Activated naive CD8-positive, alpha-beta T cell treated with anti-CD3 and anti-CD28 coated beads, Interleukin-2, amount 50 U/mL, for 24 hours (primary cell): ENCODE results near the gene TBCK.

Experiments
- ATAC-seq: fragments of 150-1000 bp; cut with Tn5 transposase; one replicate; pipeline ENCODE4 v1.10.0; 2021
- DNase-seq: peaks from one replicate; pipeline ENCODE4 v3.0.0; 2021
- H3K27ac Mint-ChIP-seq: one replicate; pipeline ENCODE4 v1.8.0; 2021; ENCODE audit warnings: mild to moderate bottlenecking, mixed read lengths
- H3K27me3 Mint-ChIP-seq: one replicate; pipeline ENCODE4 v1.8.0; 2021; ENCODE audit warnings: mixed read lengths
- H3K36me3 Mint-ChIP-seq: one replicate; pipeline ENCODE4 v1.8.0; 2021; ENCODE audit warnings: low read depth, mixed read lengths
- H3K4me1 Mint-ChIP-seq: one replicate; pipeline ENCODE4 v1.8.0; 2021; ENCODE audit warnings: mixed read lengths
- H3K4me3 Mint-ChIP-seq: one replicate; pipeline ENCODE4 v1.8.0; 2021; ENCODE audit warnings: mild to moderate bottlenecking, moderate library complexity, mixed read lengths
- H3K9me3 Mint-ChIP-seq: one replicate; pipeline ENCODE4 v1.8.0; 2021; ENCODE audit warnings: mixed read lengths

The TBCK gene

DNA sequence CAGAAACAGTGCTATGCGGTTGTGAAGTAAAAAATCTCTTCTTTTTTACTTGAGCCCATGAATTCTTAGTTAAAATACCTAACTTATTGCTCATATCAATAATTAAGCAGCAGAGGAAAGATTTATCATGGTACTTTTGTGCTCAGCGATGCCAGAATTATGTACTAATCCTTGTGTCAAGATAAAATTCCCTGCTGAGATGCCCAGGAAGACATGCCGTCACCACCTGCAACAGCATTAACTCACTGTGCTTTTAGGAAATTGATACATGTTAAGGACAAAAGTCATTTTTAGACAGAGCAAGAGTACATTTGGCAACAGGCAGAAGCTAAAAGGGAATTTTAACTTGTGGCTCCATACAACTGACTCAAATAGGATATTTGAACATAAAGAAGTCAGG is 281.8 kb downstream of the TBCK start:
- DNase-seq, result no peak
- Mint-ChIP-seq H3K27ac (no peak overlapping the region), H3K4me3 (no peak overlapping the region), H3K36me3 (no peaks in the 10 kb centered on the region), H3K9me3 (peaks cover 19% of the 10 kb centered on the region), H3K27me3 (no peaks in the 10 kb centered on the region), H3K4me1 (no peaks in the 10 kb centered on the region)
- ATAC-seq, result no peak

DNA sequence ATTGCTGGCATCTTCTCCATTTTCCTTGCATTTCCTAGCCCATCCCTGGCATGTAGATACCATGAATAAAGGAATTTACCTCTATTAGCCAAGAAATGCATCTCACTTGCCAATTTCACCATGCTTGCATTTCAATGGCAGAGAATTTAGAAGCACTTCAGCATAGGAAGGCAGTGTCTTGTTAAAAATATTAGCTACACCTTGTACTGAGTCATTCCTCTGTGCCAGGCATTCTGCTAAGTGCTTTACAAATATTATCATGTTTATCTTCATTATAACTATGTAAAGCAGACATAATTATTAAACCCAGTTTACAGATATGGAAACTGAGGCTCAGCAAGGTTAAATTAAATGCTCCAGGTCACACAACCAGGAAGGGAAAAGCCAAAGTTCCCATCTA is 282.5 kb downstream of the TBCK start:
- Mint-ChIP-seq H3K27ac (no peak overlapping the region), H3K27me3 (no peaks in the 10 kb centered on the region), H3K36me3 (no peaks in the 10 kb centered on the region), H3K4me1 (no peaks in the 10 kb centered on the region), H3K4me3 (no peak overlapping the region), H3K9me3 (peaks cover 19% of the 10 kb centered on the region)
- DNase-seq (no peak), ATAC-seq (no peak)

DNA sequence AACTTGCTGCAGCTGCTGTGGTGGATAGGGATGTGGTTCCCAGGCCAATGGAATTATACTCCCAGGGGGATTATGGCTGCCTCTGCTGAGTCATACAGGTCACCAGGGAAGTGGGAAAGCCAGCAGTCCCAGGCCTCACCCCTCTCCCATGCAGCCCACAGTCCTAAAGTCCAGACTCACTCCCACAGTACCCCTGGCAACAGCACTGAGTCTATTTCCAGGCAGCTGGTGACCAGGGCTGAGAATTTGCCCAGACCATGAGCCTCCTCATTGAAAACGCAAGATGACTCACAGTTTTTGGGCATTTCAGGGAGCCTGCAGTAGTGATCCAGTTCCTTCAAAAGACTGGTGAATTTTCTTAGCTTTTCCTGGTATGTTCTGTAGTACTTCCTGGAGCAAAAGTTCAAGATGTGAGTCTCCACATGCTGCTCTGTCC is 283.1 kb downstream of the TBCK start:
- Mint-ChIP-seq H3K27me3 (no peaks in the 10 kb centered on the region), H3K4me3 (no peak overlapping the region), H3K27ac (no peak overlapping the region), H3K36me3 (peaks cover 1% of the 10 kb centered on the region), H3K9me3 (peaks cover 19% of the 10 kb centered on the region), H3K4me1 (no peaks in the 10 kb centered on the region)
- ATAC-seq, result no peak
- DNase-seq, result no peak

DNA sequence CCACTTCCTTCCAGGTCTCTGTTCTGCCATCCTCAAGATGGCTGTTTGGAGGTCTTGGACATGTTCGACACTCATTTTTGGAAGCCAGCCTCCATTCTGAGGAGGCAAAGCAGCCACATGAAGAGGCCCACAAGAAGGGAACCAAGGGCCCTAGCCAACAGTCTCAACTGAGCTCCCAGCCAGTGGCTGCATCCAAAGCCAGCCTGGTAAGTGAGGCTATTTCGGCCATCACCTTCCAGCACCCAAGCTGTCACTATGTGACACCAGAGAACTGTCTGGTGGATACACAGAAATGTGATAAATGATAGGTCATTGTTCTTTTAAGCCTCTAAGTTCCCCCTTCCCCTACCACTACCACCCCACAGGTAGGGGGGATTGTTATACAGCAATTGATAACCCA is 293.6 kb downstream of the TBCK start:
- Mint-ChIP-seq H3K4me1 (no peaks in the 10 kb centered on the region), H3K27ac (no peak overlapping the region), H3K9me3 (no peaks in the 10 kb centered on the region), H3K27me3 (no peaks in the 10 kb centered on the region), H3K4me3 (no peak overlapping the region), H3K36me3 (no peaks in the 10 kb centered on the region)
- ATAC-seq, result no peak
- no peak for DNase-seq

DNA sequence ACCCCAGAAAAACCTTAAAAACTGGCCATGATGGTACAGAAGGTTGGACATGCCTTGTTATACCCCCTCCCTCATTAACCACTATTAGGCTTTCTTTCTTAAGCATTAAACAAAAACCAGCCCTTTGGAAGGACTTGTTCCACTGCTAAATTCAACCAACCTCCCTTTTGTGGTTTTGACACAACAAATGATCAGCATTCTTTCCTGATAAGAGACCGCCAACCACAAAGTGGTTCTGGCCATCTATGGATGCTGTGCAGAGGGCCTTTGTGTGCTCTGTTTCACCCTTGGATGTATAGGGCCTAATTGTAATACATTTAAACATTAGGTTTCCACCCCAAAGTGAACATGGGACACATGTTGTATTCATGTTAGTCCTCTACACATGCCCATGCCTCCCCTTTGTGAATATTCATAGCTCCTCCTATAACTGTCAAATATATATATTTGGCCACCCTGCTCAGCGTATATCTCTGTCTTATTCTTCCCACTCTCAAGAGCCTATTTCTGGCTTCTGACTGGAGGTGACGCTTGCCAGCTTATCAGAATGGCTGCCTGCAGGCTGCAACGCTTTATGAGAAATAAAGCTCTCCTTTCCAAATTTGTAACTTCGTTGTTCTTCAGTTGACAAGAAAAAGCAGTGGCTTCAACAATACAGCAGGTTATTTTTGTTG is 294.1 kb downstream of the TBCK start:
- H3K4me1 Mint-ChIP-seq, result no peaks in the 10 kb centered on the region
- H3K27ac Mint-ChIP-seq, result no peak overlapping the region
- no peaks in the 10 kb centered on the region for H3K36me3 Mint-ChIP-seq
- H3K27me3 Mint-ChIP-seq, result no peaks in the 10 kb centered on the region
- DNase-seq (no peak), ATAC-seq (no peak)
- no peaks in the 10 kb centered on the region for H3K9me3 Mint-ChIP-seq
- no peak overlapping the region for H3K4me3 Mint-ChIP-seq

DNA sequence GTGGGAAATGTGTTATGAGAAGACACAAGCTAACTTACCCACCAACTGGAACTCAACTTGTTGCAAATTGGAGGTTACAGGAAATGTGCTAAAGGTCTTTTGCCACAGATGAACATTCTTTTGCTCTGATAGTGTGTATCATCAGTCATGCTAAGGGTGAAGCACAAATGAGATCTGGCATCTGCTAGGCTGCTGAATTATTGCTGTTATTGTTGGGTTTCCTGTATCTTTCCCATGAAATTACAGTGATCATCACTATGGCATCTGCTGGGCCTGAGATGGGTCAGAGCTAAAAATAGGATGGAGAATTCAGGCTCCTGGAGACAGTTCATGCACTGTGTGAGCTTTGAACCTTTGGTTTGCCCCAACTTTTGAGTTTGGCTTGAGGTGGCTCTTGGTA is 296.2 kb downstream of the TBCK start:
- ATAC-seq, result no peak
- Mint-ChIP-seq H3K27ac (no peak overlapping the region), H3K4me3 (no peak overlapping the region), H3K36me3 (no peaks in the 10 kb centered on the region), H3K27me3 (no peaks in the 10 kb centered on the region), H3K9me3 (peaks cover 7% of the 10 kb centered on the region), H3K4me1 (no peaks in the 10 kb centered on the region)
- no peak for DNase-seq

DNA sequence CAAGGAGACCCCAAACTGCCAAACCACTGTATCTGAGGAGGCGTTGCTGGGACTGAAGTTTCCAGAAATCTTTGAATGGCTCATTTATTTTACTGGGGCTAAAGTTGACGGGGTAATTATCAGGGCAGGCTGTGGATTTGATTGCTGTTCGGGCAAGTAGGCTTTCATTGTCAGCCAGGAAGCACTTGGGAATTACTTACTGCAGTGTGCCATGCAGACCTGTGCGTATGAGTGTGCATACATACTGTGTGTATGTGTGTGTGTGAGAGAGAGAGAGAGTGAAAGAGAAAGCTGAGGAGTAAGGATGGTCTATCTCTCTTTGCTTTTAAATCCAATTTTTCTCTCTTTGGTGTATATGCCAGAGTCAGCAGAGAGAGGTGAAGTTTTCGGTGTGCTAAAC is 298.0 kb downstream of the TBCK start:
- Mint-ChIP-seq H3K36me3 (no peaks in the 10 kb centered on the region), H3K27me3 (no peaks in the 10 kb centered on the region), H3K4me3 (no peak overlapping the region), H3K9me3 (peaks cover 25% of the 10 kb centered on the region), H3K4me1 (no peaks in the 10 kb centered on the region), H3K27ac (no peak overlapping the region)
- ATAC-seq, result no peak
- no peak for DNase-seq

- Mint-ChIP-seq H3K27ac (no peak overlapping the region), H3K4me3 (no peak overlapping the region), H3K36me3 (no peaks in the 10 kb centered on the region), H3K9me3 (peaks cover 44% of the 10 kb centered on the region), H3K4me1 (no peaks in the 10 kb centered on the region), H3K27me3 (no peaks in the 10 kb centered on the region)
- ATAC-seq (no peak), DNase-seq (no peak)
These were observed 304.6 kb downstream of the TBCK start for GRCh38 chr4:106011387-106011786.

DNA sequence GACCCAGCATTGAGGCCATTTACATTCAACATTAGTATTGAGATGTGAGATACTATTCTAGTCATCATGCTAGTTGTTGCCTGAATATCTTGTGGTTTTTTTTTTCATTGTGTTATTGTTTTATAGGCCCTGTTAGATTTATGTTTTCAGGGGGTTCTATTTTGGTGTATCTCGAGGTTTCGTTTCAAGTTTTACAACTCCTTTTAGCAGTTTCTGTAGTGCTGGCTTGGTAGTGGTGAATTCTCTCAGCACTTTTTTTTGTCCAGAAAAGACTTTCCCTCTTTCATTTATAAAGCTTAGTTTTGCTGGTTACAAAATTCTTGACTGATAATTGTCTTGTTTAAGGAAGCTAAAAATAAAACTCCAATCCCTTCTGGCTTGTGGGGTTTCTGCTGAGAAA is 305.2 kb downstream of the TBCK start:
- H3K27me3 Mint-ChIP-seq, result no peaks in the 10 kb centered on the region
- H3K27ac Mint-ChIP-seq, result no peak overlapping the region
- H3K36me3 Mint-ChIP-seq, result no peaks in the 10 kb centered on the region

DNA sequence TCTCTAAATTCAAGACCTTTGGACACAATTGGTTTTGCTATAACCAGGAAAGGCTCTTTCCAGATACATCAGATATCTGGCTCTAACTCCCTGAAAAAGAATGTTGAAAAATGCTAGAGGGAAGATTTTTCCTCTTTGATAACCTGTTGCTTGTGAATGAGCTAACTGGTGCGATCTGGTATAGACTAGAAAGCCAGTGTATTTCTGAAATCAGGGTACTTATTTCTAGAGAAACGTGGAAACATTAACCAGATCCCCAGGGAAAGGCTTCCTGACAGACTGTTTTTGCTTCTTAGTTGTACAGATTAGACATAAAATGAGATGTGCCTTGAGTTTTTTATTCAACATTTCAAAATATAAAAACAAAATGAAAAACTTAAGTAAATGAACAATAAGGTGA is 313.0 kb downstream of the TBCK start:
- H3K4me1 Mint-ChIP-seq, result no peaks in the 10 kb centered on the region
- H3K27me3 Mint-ChIP-seq, result no peaks in the 10 kb centered on the region
- H3K27ac Mint-ChIP-seq, result no peak overlapping the region
- no peaks in the 10 kb centered on the region for H3K36me3 Mint-ChIP-seq
- no peaks in the 10 kb centered on the region for H3K9me3 Mint-ChIP-seq
- ATAC-seq (no peak), DNase-seq (no peak)
- H3K4me3 Mint-ChIP-seq, result no peak overlapping the region

More for the DNA sequence above, 305.2 kb downstream of the TBCK start:
- no peak for ATAC-seq
- no peaks in the 10 kb centered on the region for H3K4me1 Mint-ChIP-seq
- no peak overlapping the region for H3K4me3 Mint-ChIP-seq
- peaks cover 44% of the 10 kb centered on the region for H3K9me3 Mint-ChIP-seq
- no peak for DNase-seq

DNA sequence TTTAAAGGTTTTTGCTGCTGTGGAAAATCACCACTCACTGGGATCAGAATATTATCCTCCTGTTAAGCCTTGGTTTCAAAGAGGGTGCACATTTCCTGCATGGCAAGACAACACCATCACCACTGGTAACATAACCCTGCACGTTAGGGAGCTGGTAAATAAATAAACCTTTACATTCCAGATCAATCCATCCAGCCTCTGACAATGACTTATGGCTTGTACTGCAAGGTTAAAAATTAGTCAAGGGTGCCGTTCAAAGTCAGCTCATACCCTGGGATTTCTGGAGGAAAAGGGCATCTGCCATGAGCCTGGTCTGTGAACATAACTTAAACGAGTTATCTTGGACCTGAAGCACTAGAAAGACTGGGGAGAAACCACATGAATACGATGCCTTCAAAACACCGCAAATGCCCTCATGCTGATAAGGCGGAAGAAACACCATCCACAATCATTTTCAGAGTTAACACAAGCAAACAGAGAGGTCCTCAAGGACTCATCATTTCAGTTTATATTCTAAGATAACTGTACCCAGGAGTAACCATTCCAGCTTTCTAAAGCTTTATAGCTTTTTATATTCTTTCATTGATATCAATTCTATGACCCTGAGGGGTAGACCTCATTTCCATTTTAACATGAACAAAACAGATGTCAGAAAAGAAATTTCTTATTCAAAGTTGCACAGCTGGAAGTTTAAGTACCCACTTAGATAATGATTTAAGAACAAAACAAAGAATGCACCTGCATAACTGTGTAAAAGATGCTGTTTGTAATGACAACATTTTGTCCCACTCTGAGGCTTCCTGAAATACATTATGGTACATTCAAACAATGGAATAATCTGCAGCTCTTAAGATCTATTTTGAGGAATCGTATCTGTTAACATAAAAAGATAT is 317.6 kb downstream of the TBCK start:
- no peaks in the 10 kb centered on the region for H3K36me3 Mint-ChIP-seq
- DNase-seq (no peak), ATAC-seq (no peak)
- no peaks in the 10 kb centered on the region for H3K9me3 Mint-ChIP-seq
- no peaks in the 10 kb centered on the region for H3K27me3 Mint-ChIP-seq
- H3K4me1 Mint-ChIP-seq, result no peaks in the 10 kb centered on the region
- no peak overlapping the region for H3K4me3 Mint-ChIP-seq
- no peak overlapping the region for H3K27ac Mint-ChIP-seq

DNA sequence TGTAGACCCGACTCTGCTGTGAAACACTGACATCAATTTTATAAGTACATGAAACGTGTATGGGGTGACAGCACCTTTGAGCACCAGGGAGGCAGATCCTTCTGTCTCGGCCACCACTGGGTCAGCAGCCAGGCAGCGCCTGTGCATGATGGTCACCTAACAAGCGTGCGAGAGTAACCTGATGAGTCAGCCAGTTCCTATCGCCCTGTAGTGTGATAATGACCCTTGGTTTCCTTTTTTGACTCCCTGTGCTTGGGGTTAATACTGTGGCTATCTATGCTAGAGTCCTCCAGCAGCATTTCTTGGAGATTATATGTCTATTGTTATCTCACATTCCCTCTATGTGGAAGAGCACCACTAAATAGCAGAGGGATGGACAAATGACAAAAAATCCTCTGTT is 319.2 kb downstream of the TBCK start:
- H3K27me3 Mint-ChIP-seq, result no peaks in the 10 kb centered on the region
- no peaks in the 10 kb centered on the region for H3K9me3 Mint-ChIP-seq
- no peaks in the 10 kb centered on the region for H3K4me1 Mint-ChIP-seq
- H3K4me3 Mint-ChIP-seq, result no peak overlapping the region
- no peak overlapping the region for H3K27ac Mint-ChIP-seq
- no peak for ATAC-seq
- no peak for DNase-seq
- H3K36me3 Mint-ChIP-seq, result no peaks in the 10 kb centered on the region

DNA sequence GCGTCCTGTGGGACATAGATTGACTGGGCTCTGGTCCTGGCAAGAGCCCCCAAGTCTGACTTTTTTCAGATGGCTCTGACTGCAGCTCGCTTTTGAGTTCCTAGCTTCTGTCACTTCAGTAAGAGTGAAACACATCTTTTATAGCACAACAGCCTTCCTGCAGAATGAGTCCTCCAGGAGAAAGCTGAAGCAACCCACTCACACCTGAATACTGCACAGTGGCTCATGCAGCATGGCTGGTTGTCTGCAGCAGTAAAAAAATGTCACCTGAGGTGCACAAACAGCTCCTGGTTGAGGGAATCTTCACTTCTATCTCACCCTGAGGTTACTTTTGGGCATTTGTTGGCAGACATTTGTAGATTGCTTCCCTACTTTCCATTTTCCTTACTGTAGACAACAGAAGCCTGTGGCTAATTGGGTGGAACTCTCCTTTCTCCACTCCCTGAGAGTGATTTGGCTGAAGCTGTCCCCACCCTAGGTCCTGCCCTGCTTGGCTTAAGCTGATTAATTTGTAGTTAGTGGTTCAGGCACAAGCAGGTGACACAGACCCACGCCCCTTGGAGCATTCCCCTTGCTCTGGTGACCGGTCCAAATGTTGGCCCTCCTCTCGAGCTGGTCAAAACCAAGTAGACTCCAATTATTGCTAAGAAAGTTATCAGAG is 321.0 kb downstream of the TBCK start:
- H3K9me3 Mint-ChIP-seq, result no peaks in the 10 kb centered on the region
- no peaks in the 10 kb centered on the region for H3K4me1 Mint-ChIP-seq
- no peaks in the 10 kb centered on the region for H3K36me3 Mint-ChIP-seq
- H3K27me3 Mint-ChIP-seq, result no peaks in the 10 kb centered on the region
- ATAC-seq (no peak), DNase-seq (no peak)
- no peak overlapping the region for H3K27ac Mint-ChIP-seq
- H3K4me3 Mint-ChIP-seq, result no peak overlapping the region

- ATAC-seq (no peak), DNase-seq (no peak)
- Mint-ChIP-seq H3K27me3 (no peaks in the 10 kb centered on the region), H3K27ac (no peak overlapping the region), H3K4me1 (no peaks in the 10 kb centered on the region), H3K4me3 (no peak overlapping the region), H3K36me3 (no peaks in the 10 kb centered on the region), H3K9me3 (peaks cover under 1% of the 10 kb centered on the region)
These were observed 321.9 kb downstream of the TBCK start for GRCh38 chr4:105994061-105994460.
